Retina (tissue), 1 donor: ENCODE results near the gene PIP4P1.

Experiments
- DNase-seq: peaks from one replicate; pipeline ENCODE4 v3.0.0-alpha.2; 2016

The PIP4P1 gene

DNA sequence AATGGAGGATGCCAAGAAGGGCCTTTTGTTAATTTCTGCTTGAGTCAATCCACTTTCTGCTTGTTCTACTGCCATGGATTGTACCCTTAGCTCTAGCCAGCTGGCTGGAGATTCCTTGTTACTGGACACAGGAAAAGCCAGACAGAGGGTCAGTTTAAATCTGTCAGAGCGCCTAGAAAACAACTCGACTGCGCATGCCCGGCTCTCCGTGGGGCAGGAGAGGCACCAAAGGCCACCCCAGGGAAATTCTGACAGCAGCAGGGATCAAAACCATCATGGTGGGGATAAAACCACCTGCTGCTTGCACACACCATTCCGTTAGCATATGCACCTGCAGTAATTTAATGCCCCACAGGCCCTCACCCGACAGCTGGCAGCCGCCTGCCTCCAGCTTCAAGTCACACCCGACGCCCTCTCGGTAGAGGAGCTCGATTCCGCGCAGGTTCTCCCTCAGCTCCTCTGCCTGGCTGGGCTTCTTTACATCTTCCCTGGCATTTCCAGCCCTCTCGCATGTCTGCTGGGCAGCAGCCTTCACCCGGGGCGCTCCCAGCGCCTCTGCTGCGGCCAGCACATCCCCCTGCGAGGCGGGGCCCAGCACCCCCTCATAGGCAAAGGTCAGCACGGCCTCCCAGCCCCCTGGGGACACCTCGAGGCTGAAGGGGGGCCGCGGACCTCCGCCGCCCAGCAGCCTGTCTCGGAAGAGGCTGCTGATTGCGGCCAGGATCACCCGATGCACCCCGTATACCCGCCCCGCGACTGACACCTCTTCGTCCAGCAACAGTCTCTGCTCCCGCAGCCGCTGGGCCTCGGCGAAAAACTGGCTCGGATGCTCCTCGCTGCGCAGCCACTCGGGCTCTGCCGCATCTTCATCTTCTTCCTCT lies 26.3 kb downstream of the PIP4P1 start:
- DNase-seq: peak; percentile 79

DNA sequence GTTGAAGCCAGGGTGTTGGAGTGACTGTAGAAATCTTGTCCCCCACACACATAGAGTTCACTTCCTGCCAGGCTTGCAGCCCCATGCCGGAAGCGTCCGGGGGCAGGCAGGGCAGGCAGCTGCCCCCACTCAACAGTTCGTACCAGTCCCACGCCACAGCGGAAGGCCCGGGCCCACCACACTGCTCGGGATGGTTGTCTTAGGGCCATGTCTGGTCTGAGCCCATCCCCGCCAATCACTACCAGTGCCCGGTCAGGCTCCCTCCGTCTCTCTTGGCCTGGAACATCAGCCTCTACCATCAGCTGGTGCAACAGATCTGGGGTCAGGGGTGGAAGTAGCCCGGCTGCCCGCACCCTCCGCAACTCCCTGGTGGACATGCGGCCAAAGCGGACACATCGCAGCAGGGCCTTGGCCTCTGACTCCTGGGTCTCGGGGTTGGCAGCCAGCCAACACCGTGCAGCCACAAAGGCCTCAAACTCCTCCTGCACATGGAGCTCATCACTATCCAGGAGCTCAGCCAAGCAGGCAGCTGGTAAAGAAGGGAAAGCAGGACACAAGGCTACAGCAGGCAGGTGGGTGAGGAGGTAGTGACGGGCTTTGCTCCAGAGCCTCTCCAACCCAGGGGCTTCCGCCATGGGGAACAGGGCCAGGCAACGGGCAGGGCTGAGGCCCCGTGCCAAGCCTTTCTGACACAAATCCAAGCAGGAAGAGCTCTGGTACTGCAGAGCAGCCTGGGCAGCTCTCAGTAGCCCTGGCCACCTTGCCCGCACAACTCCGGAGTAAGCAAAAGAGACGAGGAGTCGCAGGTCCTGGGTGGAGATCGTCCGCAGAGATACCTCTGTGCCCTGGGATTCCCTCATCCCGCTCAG lies 31.2 kb downstream of the PIP4P1 start:
- DNase-seq: no peak

- DNase-seq: no peak
These were observed 32.4 kb downstream of the PIP4P1 start for GRCh38 chr14:20428802-20429201.

- DNase-seq: no peak
These were observed 33.2 kb downstream of the PIP4P1 start for GRCh38 chr14:20428010-20428365.

- DNase-seq: no peak
These were observed 33.8 kb downstream of the PIP4P1 start for GRCh38 chr14:20427231-20428009.

- no peak for DNase-seq
These were observed 36.4 kb downstream of the PIP4P1 start for GRCh38 chr14:20424851-20425250.

DNA sequence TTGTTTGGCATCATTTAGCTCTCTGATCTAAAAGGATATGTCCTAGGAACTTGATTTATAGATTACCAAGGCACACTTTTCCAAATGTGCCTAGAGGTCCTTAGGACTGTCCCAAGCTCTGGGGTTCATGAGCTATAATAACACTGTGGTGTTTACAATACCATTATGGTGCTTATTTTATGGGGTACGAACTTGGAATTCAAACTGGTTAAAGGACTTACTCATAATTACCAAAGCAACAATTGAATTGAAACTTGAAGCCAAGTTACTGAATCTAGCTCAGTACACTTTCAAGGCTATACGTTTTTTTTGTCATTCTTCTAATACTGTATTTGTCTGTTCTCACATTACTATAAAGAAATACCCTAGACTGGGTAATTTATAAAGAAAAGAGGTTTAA lies 38.3 kb downstream of the PIP4P1 start:
- no peak for DNase-seq

GRCh38 chr14:20421267-20421666 lies 40.0 kb downstream of the PIP4P1 start:
- no peak for DNase-seq

DNA sequence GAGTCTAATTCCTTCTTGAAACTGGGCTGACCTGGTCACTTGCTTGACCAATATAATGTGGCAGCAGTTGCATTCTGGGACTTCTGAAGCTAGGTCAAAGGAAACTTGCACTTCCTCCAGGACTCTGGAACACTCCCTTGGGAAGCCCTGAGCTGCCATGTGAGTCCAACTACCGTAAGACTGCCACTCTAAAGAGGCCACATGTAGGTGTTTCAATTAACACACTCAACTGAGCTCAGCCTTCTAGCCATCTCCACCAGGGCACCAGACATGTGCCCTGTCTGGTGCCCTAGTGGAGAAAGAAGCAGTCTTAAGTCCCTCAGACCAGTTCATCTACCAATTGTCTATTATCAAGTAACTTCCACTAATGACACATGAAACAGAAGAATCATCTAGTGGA lies 41.8 kb downstream of the PIP4P1 start:
- DNase-seq: no peak

DNA sequence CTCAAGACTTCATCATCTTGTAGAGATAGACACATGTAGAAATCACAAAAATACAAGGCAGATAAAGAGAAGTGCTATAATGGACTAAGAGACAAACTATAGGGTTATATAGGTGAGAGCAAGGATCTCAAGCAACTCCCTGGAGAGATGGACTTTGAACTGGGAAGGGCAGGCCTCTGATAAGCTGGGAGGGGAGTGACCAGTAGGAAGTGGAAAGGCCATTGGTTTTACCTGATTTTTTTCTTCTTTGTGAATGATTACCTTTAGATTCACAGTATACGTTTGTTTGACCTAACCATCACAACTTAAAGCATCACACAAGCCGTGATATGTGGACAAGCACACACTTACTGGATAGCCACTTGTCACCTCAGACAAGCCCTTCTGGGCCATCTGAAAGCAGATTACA lies 42.7 kb downstream of the PIP4P1 start:
- DNase-seq: no peak

GRCh38 chr14:20417250-20418186 lies 43.7 kb downstream of the PIP4P1 start:
- no peak for DNase-seq

- no peak for DNase-seq
These were observed 45.0 kb downstream of the PIP4P1 start for GRCh38 chr14:20416223-20416622.

GRCh38 chr14:20415782-20416206 lies 45.4 kb downstream of the PIP4P1 start:
- DNase-seq: peak; percentile 32

GRCh38 chr14:20413744-20414082 lies 47.5 kb downstream of the PIP4P1 start:
- DNase-seq: no peak

DNA sequence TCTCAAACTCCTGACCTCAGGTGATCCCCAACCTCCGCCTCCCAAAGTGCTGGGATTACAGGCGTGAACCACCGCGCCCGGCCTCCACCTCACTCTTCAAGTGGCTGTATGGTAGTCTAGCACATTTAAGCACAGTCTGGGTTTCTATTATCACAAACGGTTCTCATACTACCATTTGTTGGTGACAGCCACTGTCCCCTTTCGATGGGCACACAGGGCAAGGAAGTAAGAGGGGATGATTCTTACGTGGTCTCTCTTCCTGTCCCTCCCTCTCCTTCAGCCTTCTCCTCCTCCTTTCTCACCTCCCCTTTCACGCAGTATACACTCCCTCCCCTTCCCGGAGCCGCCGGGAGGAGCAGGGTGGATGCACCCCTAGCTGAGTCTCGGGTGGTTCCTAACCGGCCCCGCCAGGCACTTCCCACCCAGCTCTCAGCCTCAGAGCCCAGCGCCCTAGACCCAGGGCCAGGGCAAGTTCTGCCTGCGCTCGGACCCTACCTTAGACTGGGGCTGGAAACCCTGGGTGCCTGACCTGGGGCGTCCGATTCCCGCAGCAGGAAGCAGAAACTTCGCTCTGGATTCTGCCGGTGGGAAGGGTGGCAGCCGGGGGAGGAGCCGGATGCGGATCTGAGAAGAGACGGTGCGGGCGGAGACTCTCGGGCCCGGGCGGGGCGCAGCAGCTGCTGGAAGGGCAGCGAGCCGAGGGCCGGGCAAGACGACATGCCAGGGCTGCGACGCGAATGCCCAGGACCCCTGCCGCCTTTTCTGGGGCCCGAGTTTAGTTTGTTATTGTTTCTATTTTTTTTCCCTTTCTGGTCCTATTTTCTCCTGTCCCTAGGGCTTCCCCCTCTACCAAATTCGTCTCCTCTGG lies 48.1 kb downstream of the PIP4P1 start, which contains the start of gene TEP1:
Gene TEP1, minus strand, starts transcription at position 626 of the 868 bp plus-strand sequence. CDS start 5,062 bp downstream, outside the sequence.
- peak; percentile 92 for DNase-seq

DNA sequence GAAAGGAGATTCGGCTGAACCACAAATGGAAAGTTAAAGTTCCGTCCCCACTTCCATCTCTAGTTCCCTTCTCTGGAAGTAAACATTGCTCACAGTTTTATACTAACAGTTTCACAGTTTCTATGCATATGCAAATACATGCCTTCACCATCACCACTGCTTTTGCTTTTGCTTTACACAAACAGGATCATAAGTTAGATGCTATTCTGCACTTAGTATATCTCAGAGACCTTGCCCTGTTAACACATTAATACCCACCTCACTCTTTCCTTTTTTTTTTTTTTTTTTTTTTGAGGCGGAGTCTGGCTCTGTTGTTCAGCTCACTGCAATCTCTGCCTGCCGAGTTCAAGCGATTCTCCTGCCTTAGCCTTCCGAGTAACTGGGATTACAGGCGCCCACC lies 48.8 kb downstream of the PIP4P1 start:
- no peak for DNase-seq

- DNase-seq: no peak
These were observed 52.0 kb downstream of the PIP4P1 start for GRCh38 chr14:20409226-20409625.
